ENCODE data around the gene RNF130.

DNA sequence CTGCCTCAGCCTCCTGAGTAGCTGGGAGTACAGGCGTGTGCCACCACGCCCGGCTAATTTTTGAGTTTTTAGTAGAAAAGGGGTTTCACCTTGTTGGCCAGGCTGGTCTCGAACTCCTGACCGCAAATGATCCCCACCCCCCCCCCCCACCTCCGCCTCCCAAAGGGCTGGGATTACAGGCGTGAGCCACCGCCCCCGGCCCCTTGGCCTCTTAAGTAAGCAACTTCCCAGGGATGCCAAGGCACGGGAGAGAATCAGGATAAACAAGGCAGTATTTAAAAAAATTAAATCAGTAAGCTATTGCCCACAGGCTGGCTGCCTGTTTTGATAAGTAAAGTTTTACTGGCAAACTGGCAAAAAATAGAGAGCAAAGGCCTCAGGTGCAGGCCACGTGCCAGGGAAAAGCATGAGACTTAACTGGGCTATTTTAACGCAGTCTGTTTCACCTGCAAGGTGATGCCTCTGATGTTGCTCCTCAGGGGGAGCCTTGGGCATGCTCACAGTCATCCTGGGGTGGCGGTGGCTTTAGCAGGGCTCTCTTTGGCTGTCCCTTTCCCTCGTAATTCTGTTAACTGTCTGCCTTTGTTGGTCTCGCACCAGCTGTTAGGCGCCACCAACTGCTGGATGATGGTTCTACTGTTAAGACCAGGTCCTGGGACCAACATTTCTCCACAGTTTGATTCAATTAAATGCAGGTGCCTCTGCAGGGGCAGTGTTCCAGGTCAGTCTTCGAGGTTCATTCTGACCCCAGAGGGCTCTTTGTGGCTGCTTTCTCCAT is 19.4 kb upstream of the RNF130 start:
- no peak for TF ChIP-seq ARNT (IDR thresholded peaks at IDR 0.05)
- TF ChIP-seq ZNF460 (CRISPR knock-in tag; IDR thresholded peaks at IDR 0.05; ENCODE audit: borderline replicate concordance) = no peak
